ENCODE measurements around the gene NCK2. TPM values are rescaled to one million over a fixed set of nuclear protein-coding genes. Genes with fewer than 3 reads are reported as not detected.
"Not testable (repeated sequence)": the region's sequence is repeated elsewhere in the genome, so short reads cannot be mapped to it uniquely, and the experiment has no call there.

Gene NCK2
- total RNA-seq, 4 donors from 2014 or later, result 14.7 to 47.5 (median 29.3) TPM

- H3K4me3 ChIP-seq, result no peak overlapping the region
- TF ChIP-seq CTCF (IDR thresholded peaks at IDR 0.05) (no peak), POLR2A (IDR thresholded peaks at IDR 0.05) (no peak)
- H3K27ac ChIP-seq, result no peak overlapping the region
- no peaks in the 10 kb centered on the region for H3K27me3 ChIP-seq
- H3K9me3 ChIP-seq, result no peaks in the 10 kb centered on the region
- no peaks in the 10 kb centered on the region for H3K36me3 ChIP-seq
- intact Hi-C loops (cut with DNase I; ENCODE audit: low total_unique reads), result no loop called here
- H3K4me1 ChIP-seq, result peaks cover 0 to 14% of the 10 kb centered on the region in 2 donors
- DNase-seq, result no peak
Observed at GRCh38 chr2:105768176-105768575, 23.5 kb downstream of the NCK2 start.

GRCh38 chr2:105768961-105769452 lies 24.3 kb downstream of the NCK2 start:
- no peak for DNase-seq

GRCh38 chr2:105769504-105769903 lies 24.8 kb downstream of the NCK2 start:
- peak overlapping the region in 1 of 2 donors; percentile 35 for H3K27ac ChIP-seq
- no peaks in the 10 kb centered on the region for H3K27me3 ChIP-seq
- TF ChIP-seq CTCF (IDR thresholded peaks at IDR 0.05), result no peak
- TF ChIP-seq POLR2A (IDR thresholded peaks at IDR 0.05), result no peak
- intact Hi-C loops (cut with DNase I; ENCODE audit: low total_unique reads), result no loop called here
- H3K9me3 ChIP-seq, result no peaks in the 10 kb centered on the region
- DNase-seq, result no peak
- peaks cover 0 to 14% of the 10 kb centered on the region in 2 donors for H3K4me1 ChIP-seq
- H3K4me3 ChIP-seq, result no peak overlapping the region
- no peaks in the 10 kb centered on the region for H3K36me3 ChIP-seq

More at GRCh38 chr2:105768961-105769452, 24.3 kb downstream of the NCK2 start:
- H3K27me3 ChIP-seq, result no peaks in the 10 kb centered on the region
- no peaks in the 10 kb centered on the region for H3K9me3 ChIP-seq
- no peak for TF ChIP-seq CTCF (IDR thresholded peaks at IDR 0.05)
- TF ChIP-seq POLR2A (IDR thresholded peaks at IDR 0.05), result no peak
- H3K4me1 ChIP-seq, result peaks cover 0 to 14% of the 10 kb centered on the region in 2 donors
- peak overlapping the region in 1 of 2 donors; percentile 35 for H3K27ac ChIP-seq
- H3K36me3 ChIP-seq, result no peaks in the 10 kb centered on the region
- intact Hi-C loops (cut with DNase I; ENCODE audit: low total_unique reads), result no loop called here
- no peak overlapping the region for H3K4me3 ChIP-seq

GRCh38 chr2:105770149-105770548 lies 25.4 kb downstream of the NCK2 start:
- TF ChIP-seq POLR2A (IDR thresholded peaks at IDR 0.05), result no peak
- no peak for TF ChIP-seq CTCF (IDR thresholded peaks at IDR 0.05)
- H3K36me3 ChIP-seq, result no peaks in the 10 kb centered on the region
- no peaks in the 10 kb centered on the region for H3K9me3 ChIP-seq
- intact Hi-C loops (cut with DNase I; ENCODE audit: low total_unique reads), result no loop called here
- no peaks in the 10 kb centered on the region for H3K27me3 ChIP-seq
- H3K4me3 ChIP-seq, result no peak overlapping the region
- no peak for DNase-seq
- H3K4me1 ChIP-seq, result peaks cover 0 to 14% of the 10 kb centered on the region in 2 donors
- H3K27ac ChIP-seq, result no peak overlapping the region

- Histone ChIP-seq H3K4me1 (peaks cover 0 to 14% of the 10 kb centered on the region in 2 donors), H3K27ac (peak overlapping the region; percentile 11 to 52)
- H3K9me3 ChIP-seq; H3K36me3 ChIP-seq; H3K27me3 ChIP-seq; intact Hi-C loops (cut with DNase I; ENCODE audit: low total_unique reads); DNase-seq; H3K4me3 ChIP-seq: not testable (repeated sequence)
Observed at GRCh38 chr2:105771291-105771690, 26.6 kb downstream of the NCK2 start.

- DNase-seq, result no peak
- H3K4me1 ChIP-seq, result peaks cover 0 to 14% of the 10 kb centered on the region in 2 donors
- TF ChIP-seq CTCF (IDR thresholded peaks at IDR 0.05), result no peak
- no peak for TF ChIP-seq POLR2A (IDR thresholded peaks at IDR 0.05)
- intact Hi-C loops (cut with DNase I; ENCODE audit: low total_unique reads), result no loop called here
- H3K27ac ChIP-seq, result peak overlapping the region; percentile 11 to 52
- H3K9me3 ChIP-seq, result no peaks in the 10 kb centered on the region
- H3K4me3 ChIP-seq, result no peak overlapping the region
- no peaks in the 10 kb centered on the region for H3K36me3 ChIP-seq
- no peaks in the 10 kb centered on the region for H3K27me3 ChIP-seq
Observed at GRCh38 chr2:105771836-105772235, 27.1 kb downstream of the NCK2 start.
